Measurements from ENCODE around the gene CNPY2. TPM values are rescaled to one million over a fixed set of nuclear protein-coding genes. Genes with fewer than 3 reads are reported as not detected.
"Not testable (repeated sequence)": the region's sequence is repeated elsewhere in the genome, so short reads cannot be mapped to it uniquely, and the experiment has no call there.

Gene CNPY2
- total and polyA plus RNA-seq, 4 donors, result 24.6 to 163 (median 70.7) TPM

GRCh38 chr12:56266068-56266692, 49.6 kb downstream of the CNPY2 start:
- not testable (repeated sequence) for H3K9me3 ChIP-seq (ENCODE audit: control insufficient read depth in 4 of 4, low read length in 3 of 4); DNase-seq (ENCODE audit: low spot score); H3K27me3 ChIP-seq (ENCODE audit: control insufficient read depth in 4 of 4, insufficient read depth in 4 of 4, low read length in 3 of 4)
- Histone ChIP-seq H3K4me3 (ENCODE audit: low read depth in 1 of 3, low read length in 3 of 3) (peak overlapping the region; percentile 79 to 91 (median 86)), H3K36me3 (ENCODE audit: control insufficient read depth in 4 of 4, insufficient read depth in 3 of 4, low read depth in 1 of 4, low read length in 3 of 4) (peaks cover 0 to 11% (median 5%) of the 10 kb centered on the region in 4 donors), H3K27ac (ENCODE audit: low read depth in 1 of 2, low read length in 2 of 2) (peak overlapping the region; percentile 93 to 97), H3K9ac (ENCODE audit: low read depth in 1 of 2, low read length in 2 of 2) (peak overlapping the region; percentile 56 to 83), H3K4me1 (ENCODE audit: control insufficient read depth in 4 of 4, insufficient read depth in 4 of 4, low read length in 3 of 4) (peaks cover 2 to 42% (median 27%) of the 10 kb centered on the region in 4 donors)
- TF ChIP-seq HNF4A (conservative IDR thresholded peaks at IDR 0.05), result peak; percentile 16 to 43
- WGBS, result 44% methylated on average over 16 of the region's 16 CpGs

- H3K4me1 ChIP-seq (ENCODE audit: control insufficient read depth in 4 of 4, insufficient read depth in 4 of 4, low read length in 3 of 4), result peaks cover 1 to 26% (median 18%) of the 10 kb centered on the region in 4 donors
- H3K27me3 ChIP-seq (ENCODE audit: control insufficient read depth in 4 of 4, insufficient read depth in 4 of 4, low read length in 3 of 4); H3K9me3 ChIP-seq (ENCODE audit: control insufficient read depth in 4 of 4, low read length in 3 of 4); DNase-seq (ENCODE audit: low spot score); H3K27ac ChIP-seq (ENCODE audit: low read depth in 1 of 2, low read length in 2 of 2); H3K36me3 ChIP-seq (ENCODE audit: control insufficient read depth in 4 of 4, insufficient read depth in 3 of 4, low read depth in 1 of 4, low read length in 3 of 4); H3K9ac ChIP-seq (ENCODE audit: low read depth in 1 of 2, low read length in 2 of 2); H3K4me3 ChIP-seq (ENCODE audit: low read depth in 1 of 3, low read length in 3 of 3): not testable (repeated sequence)
- 92% methylated on average over 7 of the region's 7 CpGs for WGBS
Measured at GRCh38 chr12:56262955-56263354, 52.8 kb downstream of the CNPY2 start.

GRCh38 chr12:56261503-56262232, 54.1 kb downstream of the CNPY2 start:
- Histone ChIP-seq H3K9me3 (ENCODE audit: control insufficient read depth in 4 of 4, low read length in 3 of 4) (no peaks in the 10 kb centered on the region), H3K9ac (ENCODE audit: low read depth in 1 of 2, low read length in 2 of 2) (no peak overlapping the region), H3K36me3 (ENCODE audit: control insufficient read depth in 4 of 4, insufficient read depth in 3 of 4, low read depth in 1 of 4, low read length in 3 of 4) (no peaks in the 10 kb centered on the region), H3K27me3 (ENCODE audit: control insufficient read depth in 4 of 4, insufficient read depth in 4 of 4, low read length in 3 of 4) (no peaks in the 10 kb centered on the region), H3K4me1 (ENCODE audit: control insufficient read depth in 4 of 4, insufficient read depth in 4 of 4, low read length in 3 of 4) (peaks cover 1 to 25% (median 20%) of the 10 kb centered on the region in 4 donors), H3K27ac (ENCODE audit: low read depth in 1 of 2, low read length in 2 of 2) (no peak overlapping the region), H3K4me3 (ENCODE audit: low read depth in 1 of 3, low read length in 3 of 3) (no peak overlapping the region)
- DNase-seq (ENCODE audit: low spot score), result no peak
- WGBS, result 92% methylated on average over 5 of the region's 5 CpGs
- TF ChIP-seq FOXA2 (IDR thresholded peaks at IDR 0.05) (no peak), REST (IDR thresholded peaks at IDR 0.05) (no peak), EGR1 (IDR thresholded peaks at IDR 0.05; ENCODE audit: low read depth in 2 of 2) (no peak), JUND (IDR thresholded peaks at IDR 0.05) (no peak)

GRCh38 chr12:56260921-56261320, 54.9 kb downstream of the CNPY2 start:
- Histone ChIP-seq H3K9me3 (ENCODE audit: control insufficient read depth in 4 of 4, low read length in 3 of 4) (no peaks in the 10 kb centered on the region), H3K36me3 (ENCODE audit: control insufficient read depth in 4 of 4, insufficient read depth in 3 of 4, low read depth in 1 of 4, low read length in 3 of 4) (peaks cover 0 to under 1% (median 0%) of the 10 kb centered on the region in 4 donors), H3K9ac (ENCODE audit: low read depth in 1 of 2, low read length in 2 of 2) (no peak overlapping the region), H3K27me3 (ENCODE audit: control insufficient read depth in 4 of 4, insufficient read depth in 4 of 4, low read length in 3 of 4) (no peaks in the 10 kb centered on the region), H3K27ac (ENCODE audit: low read depth in 1 of 2, low read length in 2 of 2) (no peak overlapping the region), H3K4me1 (ENCODE audit: control insufficient read depth in 4 of 4, insufficient read depth in 4 of 4, low read length in 3 of 4) (peaks cover 1 to 23% (median 15%) of the 10 kb centered on the region in 4 donors), H3K4me3 (ENCODE audit: low read depth in 1 of 3, low read length in 3 of 3) (no peak overlapping the region)
- 80% methylated on average over 3 of the region's 3 CpGs for WGBS
- DNase-seq (ENCODE audit: low spot score), result no peak
- no peak for TF ChIP-seq REST (IDR thresholded peaks at IDR 0.05)
- no peak for TF ChIP-seq SP1 (IDR thresholded peaks at IDR 0.05)
- TF ChIP-seq JUND (IDR thresholded peaks at IDR 0.05), result no peak
- no peak for TF ChIP-seq ZBTB33 (IDR thresholded peaks at IDR 0.05)
- no peak for TF ChIP-seq FOXA1 (IDR thresholded peaks at IDR 0.05)
- TF ChIP-seq CTCF (IDR thresholded peaks at IDR 0.05; ENCODE audit: low read depth, low read length, missing input control), result no peak

Data from liver (tissue), 9 donors.